Ascending aorta (tissue), 2 donors: ENCODE data around the gene CORIN. TPM values are rescaled to one million over a fixed set of nuclear protein-coding genes. Genes with fewer than 3 reads are reported as not detected.

ENCODE experiments used
- DNase-seq, 2 donors: peaks; one replicate each; pipeline ENCODE4 v3.0.0-alpha.2; 2019; ENCODE audit warnings: low spot score in 2 of 2
- H3K27ac ChIP-seq, 2 donors: fragments of 200-600 bp; sonication (generic); one replicate each; pipeline ENCODE4 v1.5.1; 2016 to 2017; ENCODE audit warnings: mild to moderate bottlenecking in 1 of 2
- H3K27me3 ChIP-seq: fragments of 200-600 bp; sonication (generic); one replicate; pipeline ENCODE4 v1.5.1; 2017
- H3K36me3 ChIP-seq, 2 donors: fragments of 200-600 bp; sonication (generic); one replicate each; pipeline ENCODE4 v1.5.1; 2016
- H3K4me1 ChIP-seq, 2 donors: fragments of 200-600 bp; sonication (generic); one replicate each; pipeline ENCODE4 v1.5.1; 2016 to 2017; ENCODE audit warnings: mild to moderate bottlenecking in 1 of 2
- H3K4me3 ChIP-seq, 2 donors: fragments of 200-600 bp; sonication (generic); one replicate each; pipeline ENCODE4 v1.5.1; 2016 to 2017; ENCODE audit warnings: mild to moderate bottlenecking in 1 of 2
- H3K9me3 ChIP-seq, 2 donors: fragments of 200-600 bp; sonication (generic); one replicate each; pipeline ENCODE4 v1.5.1; 2016
- intact Hi-C: fragments of 100-400 bp; cut with DNase I; formaldehyde crosslinking; loops from one replicate; pipeline ENCODE4 v1.15.1; 2023
- total RNA-seq: library from RNA; depleted of rRNA; stranded (reverse); fragments of >200 nt; gene quantifications from one replicate; pipeline ENCODE4 v1.1.0, GENCODE V29; 2016
- TF ChIP-seq, protein P1 (sequence below), 3 experiments: fragments of 200-600 bp in 2 of 3; fragments of 450-650 bp in 1 of 3; sonication (generic) in 2 of 3; IDR thresholded peaks; one replicate each; pipeline ENCODE4 v1.5.1; 2016 to 2019; ENCODE audit warnings: antibody characterized with exemption in 3 of 3, mild to moderate bottlenecking in 1 of 3, moderate library complexity in 1 of 3

The CORIN gene
- total RNA-seq, 1 donor from 2014 or later = not detected

DNA sequence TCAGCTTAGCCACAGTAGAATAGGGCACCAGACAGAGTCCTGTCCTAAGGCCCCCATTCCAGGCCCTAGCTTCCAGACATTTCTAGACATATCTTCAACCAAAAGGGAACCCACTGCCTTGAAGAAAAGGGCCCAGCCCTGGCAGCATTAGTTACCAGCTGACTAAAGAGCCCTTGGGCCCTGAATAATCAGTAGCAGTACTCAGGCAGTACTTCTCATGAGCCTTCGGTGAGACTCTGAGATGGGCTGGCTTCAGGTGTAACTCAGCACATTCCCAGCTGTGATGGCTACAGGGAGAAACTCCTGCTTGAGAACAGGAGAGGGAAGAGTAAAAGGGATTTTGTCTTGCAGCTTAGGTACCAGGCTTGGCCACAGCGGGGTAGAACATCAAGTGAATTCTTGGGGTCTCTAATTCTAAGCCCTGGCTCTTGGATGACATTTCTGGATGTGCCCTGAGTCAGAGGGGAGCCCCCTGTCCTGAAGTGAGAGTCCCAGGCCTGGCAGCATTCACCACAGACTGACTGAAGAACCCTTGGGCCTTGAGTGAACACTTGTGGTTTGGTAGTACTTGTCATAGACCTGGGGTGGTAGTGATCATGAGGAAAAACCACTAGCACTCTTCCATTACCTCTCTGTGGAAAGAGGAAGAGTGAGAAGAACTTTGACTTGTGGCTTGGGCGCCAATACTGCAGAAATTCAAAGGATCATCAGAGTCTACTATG lies 182.7 kb downstream of the CORIN start:
- Histone ChIP-seq H3K27me3 (no peaks in the 10 kb centered on the region), H3K36me3 (no peaks in the 10 kb centered on the region), H3K4me3 (no peak overlapping the region), H3K4me1 (no peaks in the 10 kb centered on the region), H3K27ac (no peak overlapping the region), H3K9me3 (no peaks in the 10 kb centered on the region)
- TF ChIP-seq, protein P1, sequence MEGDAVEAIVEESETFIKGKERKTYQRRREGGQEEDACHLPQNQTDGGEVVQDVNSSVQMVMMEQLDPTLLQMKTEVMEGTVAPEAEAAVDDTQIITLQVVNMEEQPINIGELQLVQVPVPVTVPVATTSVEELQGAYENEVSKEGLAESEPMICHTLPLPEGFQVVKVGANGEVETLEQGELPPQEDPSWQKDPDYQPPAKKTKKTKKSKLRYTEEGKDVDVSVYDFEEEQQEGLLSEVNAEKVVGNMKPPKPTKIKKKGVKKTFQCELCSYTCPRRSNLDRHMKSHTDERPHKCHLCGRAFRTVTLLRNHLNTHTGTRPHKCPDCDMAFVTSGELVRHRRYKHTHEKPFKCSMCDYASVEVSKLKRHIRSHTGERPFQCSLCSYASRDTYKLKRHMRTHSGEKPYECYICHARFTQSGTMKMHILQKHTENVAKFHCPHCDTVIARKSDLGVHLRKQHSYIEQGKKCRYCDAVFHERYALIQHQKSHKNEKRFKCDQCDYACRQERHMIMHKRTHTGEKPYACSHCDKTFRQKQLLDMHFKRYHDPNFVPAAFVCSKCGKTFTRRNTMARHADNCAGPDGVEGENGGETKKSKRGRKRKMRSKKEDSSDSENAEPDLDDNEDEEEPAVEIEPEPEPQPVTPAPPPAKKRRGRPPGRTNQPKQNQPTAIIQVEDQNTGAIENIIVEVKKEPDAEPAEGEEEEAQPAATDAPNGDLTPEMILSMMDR (IDR thresholded peaks at IDR 0.05) = no peak
- no peak for DNase-seq
- intact Hi-C loops = no loop called here

DNA sequence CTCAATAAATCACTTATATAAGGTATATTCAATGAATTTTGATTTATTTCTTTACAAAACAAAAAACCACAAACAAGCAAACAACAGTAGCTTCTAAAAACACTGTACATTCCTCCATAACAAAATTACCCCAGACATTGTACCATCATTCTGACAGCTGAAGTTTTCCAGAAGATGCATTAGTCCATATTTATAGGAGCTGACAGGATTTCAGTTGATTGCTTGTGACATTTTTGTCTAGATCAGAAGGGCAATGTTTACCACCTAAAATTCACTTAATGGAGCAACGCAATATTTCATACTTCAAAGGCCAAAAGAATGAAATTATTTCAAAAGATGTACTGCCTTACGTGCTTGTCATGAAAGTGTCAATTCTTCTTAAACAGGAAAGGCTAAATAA lies 185.8 kb downstream of the CORIN start:
- Histone ChIP-seq H3K27me3 (no peaks in the 10 kb centered on the region), H3K9me3 (no peaks in the 10 kb centered on the region)

DNA sequence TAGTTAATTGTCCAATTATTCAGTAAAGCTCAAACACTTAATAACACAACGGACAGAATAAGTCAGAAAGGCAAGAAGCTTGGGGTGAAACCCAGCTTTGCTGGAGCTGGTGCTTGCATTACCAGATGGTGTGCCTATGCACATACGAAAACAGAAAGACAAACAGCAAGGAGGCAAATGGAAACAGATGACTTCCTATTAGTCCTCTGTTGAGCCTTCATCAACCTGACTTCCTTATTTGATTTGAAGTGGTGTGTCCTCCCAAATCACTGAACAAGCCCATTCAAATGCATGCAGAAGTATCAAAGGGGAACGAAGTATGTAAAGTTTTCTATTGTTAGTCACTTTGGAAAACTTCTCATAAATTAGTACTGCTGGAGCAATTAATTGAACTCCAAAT lies 186.6 kb downstream of the CORIN start:
- intact Hi-C loops = no loop called here
- DNase-seq = no peak
- no peaks in the 10 kb centered on the region for H3K36me3 ChIP-seq
- no peak overlapping the region for H3K4me3 ChIP-seq
- TF ChIP-seq, protein P1 (IDR thresholded peaks at IDR 0.05) = no peak
- H3K27ac ChIP-seq = no peak overlapping the region
- H3K9me3 ChIP-seq = no peaks in the 10 kb centered on the region
- H3K27me3 ChIP-seq = no peaks in the 10 kb centered on the region
- H3K4me1 ChIP-seq = no peaks in the 10 kb centered on the region

More for the DNA sequence above, 185.8 kb downstream of the CORIN start:
- Histone ChIP-seq H3K27ac (no peak overlapping the region), H3K4me3 (no peak overlapping the region), H3K36me3 (no peaks in the 10 kb centered on the region), H3K4me1 (no peaks in the 10 kb centered on the region)
- intact Hi-C loops = no loop called here
- DNase-seq = no peak
- TF ChIP-seq, protein P1 (IDR thresholded peaks at IDR 0.05) = no peak

DNA sequence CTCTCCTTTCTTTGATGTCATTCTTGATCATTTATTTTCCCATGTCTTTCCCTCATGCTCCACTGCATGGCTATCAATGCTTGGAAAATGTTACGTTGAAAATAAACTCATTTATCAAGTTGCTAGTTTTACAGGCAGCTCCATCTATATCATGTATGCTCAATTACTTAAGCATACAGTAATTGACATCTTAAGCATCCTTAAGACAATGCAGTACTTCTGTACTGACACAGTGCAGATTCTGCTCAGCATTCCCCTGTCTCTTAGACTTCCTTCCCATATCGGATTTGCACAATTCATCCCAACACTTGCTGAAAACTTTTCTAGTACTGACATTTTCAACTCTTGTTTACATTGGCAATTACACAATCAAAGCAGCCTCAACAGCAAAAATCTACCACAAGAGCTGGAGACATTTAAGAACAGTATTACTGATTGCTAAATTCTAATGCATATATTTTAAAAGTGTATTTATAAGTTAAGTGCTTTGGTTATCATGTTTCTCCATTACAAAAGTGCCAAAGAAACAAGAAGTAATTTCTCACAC lies 187.2 kb downstream of the CORIN start:
- intact Hi-C loops = no loop called here
- H3K9me3 ChIP-seq = no peaks in the 10 kb centered on the region
- H3K27me3 ChIP-seq = no peaks in the 10 kb centered on the region
- H3K4me3 ChIP-seq = no peak overlapping the region
- no peak overlapping the region for H3K27ac ChIP-seq
- H3K4me1 ChIP-seq = no peaks in the 10 kb centered on the region
- TF ChIP-seq, protein P1 (IDR thresholded peaks at IDR 0.05) = no peak
- DNase-seq = no peak
- no peaks in the 10 kb centered on the region for H3K36me3 ChIP-seq

DNA sequence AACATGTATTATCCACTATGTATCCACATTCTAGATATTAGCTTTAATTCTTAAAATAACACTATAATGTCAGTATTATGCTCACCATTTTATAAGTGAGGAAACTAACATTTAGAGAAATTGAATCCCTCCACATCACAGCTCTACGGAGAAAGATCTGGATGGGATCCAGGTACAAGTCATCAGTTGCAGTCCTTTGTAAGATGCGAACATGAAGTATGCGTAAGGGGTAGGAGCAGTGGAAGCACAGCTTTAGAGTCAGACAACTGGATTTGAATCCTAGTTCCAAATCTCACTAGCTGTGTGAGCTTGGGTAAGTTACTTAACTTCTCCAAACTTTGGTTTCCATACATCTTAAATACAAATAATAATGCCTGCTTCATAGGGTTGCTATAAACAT lies 190.3 kb downstream of the CORIN start:
- Histone ChIP-seq H3K27ac (no peak overlapping the region), H3K27me3 (no peaks in the 10 kb centered on the region), H3K4me1 (no peaks in the 10 kb centered on the region), H3K4me3 (no peak overlapping the region), H3K36me3 (no peaks in the 10 kb centered on the region), H3K9me3 (no peaks in the 10 kb centered on the region)
- no peak for DNase-seq
- TF ChIP-seq, protein P1 (IDR thresholded peaks at IDR 0.05) = no peak
- intact Hi-C loops = no loop called here
